Mammary epithelial cell (primary cell): ENCODE measurements around the gene FETUB.

ENCODE experiments used
- EZH2 ChIP-seq: IDR thresholded peaks from 2 replicates; pipeline ENCODE4 v1.6.1; 2012; ENCODE audit warnings: low read length, inconsistent platforms, borderline replicate concordance
- TF ChIP-seq, protein P1 (sequence below), 2 donors: IDR thresholded peaks in 1 of 2; conservative IDR thresholded peaks in 1 of 2; 2 replicates each; pipeline ENCODE4 v1.5.1; 2011 to 2012; ENCODE audit warnings: inconsistent platforms in 2 of 2, low read length in 2 of 2, mild to moderate bottlenecking in 2 of 2, control low read depth in 1 of 2, low read depth in 1 of 2; ENCODE audit not compliant: insufficient read depth in 1 of 2; ENCODE audit errors: extremely low read depth in 1 of 2

DNA sequence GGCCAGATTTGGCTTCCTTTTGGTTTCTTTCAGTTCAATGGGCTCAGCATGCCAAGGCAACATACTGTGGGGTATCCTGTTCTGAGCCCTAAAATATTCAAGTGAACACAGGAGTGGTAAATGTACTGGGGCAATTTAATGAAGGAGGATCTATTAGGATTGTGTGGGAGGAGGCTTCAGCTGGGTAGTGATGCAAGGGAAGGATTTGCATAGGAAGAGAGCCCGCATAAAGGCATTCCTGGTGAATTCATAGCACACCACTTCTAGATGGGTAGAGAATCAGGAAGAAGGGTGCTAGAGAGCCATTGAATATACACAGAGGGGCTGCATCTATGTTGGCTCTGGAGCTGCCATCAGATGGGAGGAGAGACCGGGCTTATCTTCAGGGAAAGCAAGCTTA is 56.3 kb downstream of the FETUB start:
- TF ChIP-seq, protein P1, sequence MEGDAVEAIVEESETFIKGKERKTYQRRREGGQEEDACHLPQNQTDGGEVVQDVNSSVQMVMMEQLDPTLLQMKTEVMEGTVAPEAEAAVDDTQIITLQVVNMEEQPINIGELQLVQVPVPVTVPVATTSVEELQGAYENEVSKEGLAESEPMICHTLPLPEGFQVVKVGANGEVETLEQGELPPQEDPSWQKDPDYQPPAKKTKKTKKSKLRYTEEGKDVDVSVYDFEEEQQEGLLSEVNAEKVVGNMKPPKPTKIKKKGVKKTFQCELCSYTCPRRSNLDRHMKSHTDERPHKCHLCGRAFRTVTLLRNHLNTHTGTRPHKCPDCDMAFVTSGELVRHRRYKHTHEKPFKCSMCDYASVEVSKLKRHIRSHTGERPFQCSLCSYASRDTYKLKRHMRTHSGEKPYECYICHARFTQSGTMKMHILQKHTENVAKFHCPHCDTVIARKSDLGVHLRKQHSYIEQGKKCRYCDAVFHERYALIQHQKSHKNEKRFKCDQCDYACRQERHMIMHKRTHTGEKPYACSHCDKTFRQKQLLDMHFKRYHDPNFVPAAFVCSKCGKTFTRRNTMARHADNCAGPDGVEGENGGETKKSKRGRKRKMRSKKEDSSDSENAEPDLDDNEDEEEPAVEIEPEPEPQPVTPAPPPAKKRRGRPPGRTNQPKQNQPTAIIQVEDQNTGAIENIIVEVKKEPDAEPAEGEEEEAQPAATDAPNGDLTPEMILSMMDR (conservative IDR thresholded peaks at IDR 0.05 in 1 of 2, IDR thresholded peaks at IDR 0.05 in 1 of 2; ENCODE audit: extremely low read depth in 1 of 2, insufficient read depth in 1 of 2, low read depth in 1 of 2, low read length in 2 of 2) = no peak
- no peak for TF ChIP-seq EZH2
